HEK293 (cell line): ENCODE results near the gene SLC1A3.

ENCODE experiments used
- CTCF ChIA-PET: fragments of 350-600 bp; formaldehyde crosslinking; extraction: SDS; loops from one replicate; lab custom pipeline; 2021; ENCODE audit warnings: antibody characterized with exemption; lab: Yijun Ruan, JAX
- POLR2A ChIA-PET: fragments of 300-600 bp; formaldehyde crosslinking; extraction: SDS; loops from one replicate; lab custom pipeline; 2020; ENCODE audit warnings: antibody characterized with exemption, inconsistent platforms; lab: Yijun Ruan, JAX
- H3K27ac ChIP-seq: fragments of 200-500 bp; sonication (Bioruptor generic); 2 replicates; pipeline ENCODE4 v1.5.1; 2014; ENCODE audit warnings: low read depth, low read length, control low read depth, inconsistent platforms; ENCODE audit errors: extremely low read depth
- H3K36me3 ChIP-seq, 2 experiments: fragments of 200-500 bp in 1 of 2; sonication (Bioruptor generic) in 1 of 2; 1 replicate in 1 of 2; 2 replicates in 1 of 2; pipeline ENCODE4 v1.5.1; 2014 to 2017; ENCODE audit warnings: inconsistent platforms in 2 of 2, low read length in 2 of 2; ENCODE audit not compliant: control insufficient read depth in 2 of 2, insufficient read depth in 1 of 2
- H3K4me1 ChIP-seq: fragments of 200-500 bp; sonication (Bioruptor generic); 2 replicates; pipeline ENCODE4 v1.5.1; 2014; ENCODE audit warnings: mild to moderate bottlenecking, low read length, inconsistent platforms; ENCODE audit not compliant: control insufficient read depth, insufficient read depth
- H3K4me3 ChIP-seq: 2 replicates; pipeline ENCODE4 v1.5.1; 2011; ENCODE audit warnings: low read depth, mild to moderate bottlenecking, control low read depth, low read length, moderate library complexity
- H3K9me3 ChIP-seq: fragments of 200-500 bp; sonication (Bioruptor generic); 2 replicates; pipeline ENCODE4 v1.5.1; 2014; ENCODE audit warnings: low read depth, low read length, inconsistent platforms; ENCODE audit not compliant: control insufficient read depth, insufficient read depth
- BCL11B ChIP-seq: fragments of 450-650 bp; formaldehyde crosslinking; IDR thresholded peaks from 2 replicates; pipeline ENCODE4 v1.5.1; 2016; ENCODE audit warnings: low read depth, missing biosample characterization, missing genetic modification characterization
- FEZF1 ChIP-seq: fragments of 450-650 bp; formaldehyde crosslinking; IDR thresholded peaks from 2 replicates; pipeline ENCODE4 v1.5.1; 2016; ENCODE audit warnings: missing biosample characterization, missing genetic modification characterization
- KLF8 ChIP-seq: fragments of 450-650 bp; formaldehyde crosslinking; IDR thresholded peaks from 2 replicates; pipeline ENCODE4 v1.5.1; 2016; ENCODE audit warnings: missing biosample characterization, missing genetic modification characterization
- PRDM6 ChIP-seq: fragments of 450-650 bp; formaldehyde crosslinking; IDR thresholded peaks from 2 replicates; pipeline ENCODE4 v1.5.1; 2017; ENCODE audit warnings: missing biosample characterization, missing genetic modification characterization
- SCRT1 ChIP-seq: fragments of 450-650 bp; formaldehyde crosslinking; IDR thresholded peaks from 2 replicates; pipeline ENCODE4 v1.5.1; 2016; ENCODE audit warnings: missing biosample characterization, missing genetic modification characterization, borderline replicate concordance
- SCRT2 ChIP-seq: fragments of 450-650 bp; formaldehyde crosslinking; IDR thresholded peaks from 2 replicates; pipeline ENCODE4 v1.5.1; 2016; ENCODE audit warnings: missing biosample characterization, missing genetic modification characterization
- ZFP37 ChIP-seq: fragments of 450-650 bp; formaldehyde crosslinking; IDR thresholded peaks from 2 replicates; pipeline ENCODE4 v1.5.1; 2016; ENCODE audit warnings: missing biosample characterization, missing genetic modification characterization
- ZFP69B ChIP-seq: fragments of 450-650 bp; formaldehyde crosslinking; IDR thresholded peaks from 2 replicates; pipeline ENCODE4 v1.5.1; 2016; ENCODE audit warnings: missing biosample characterization, missing genetic modification characterization
- ZNF148 ChIP-seq: fragments of 450-650 bp; formaldehyde crosslinking; IDR thresholded peaks from 2 replicates; pipeline ENCODE4 v1.5.0; 2017; ENCODE audit warnings: missing biosample characterization, missing genetic modification characterization, borderline replicate concordance
- ZNF221 ChIP-seq: fragments of 450-650 bp; formaldehyde crosslinking; IDR thresholded peaks from 2 replicates; pipeline ENCODE4 v1.5.1; 2017; ENCODE audit warnings: missing biosample characterization, missing genetic modification characterization, borderline replicate concordance
- ZNF292 ChIP-seq: fragments of 450-650 bp; formaldehyde crosslinking; IDR thresholded peaks from 2 replicates; pipeline ENCODE4 v1.5.1; 2016; ENCODE audit warnings: low read depth, missing biosample characterization, missing genetic modification characterization, borderline replicate concordance
- ZNF449 ChIP-seq: fragments of 450-650 bp; formaldehyde crosslinking; IDR thresholded peaks from 2 replicates; pipeline ENCODE4 v1.5.1; 2017; ENCODE audit warnings: missing biosample characterization, mild to moderate bottlenecking, missing genetic modification characterization, moderate library complexity
- ZNF670 ChIP-seq: fragments of 450-650 bp; formaldehyde crosslinking; IDR thresholded peaks from 2 replicates; pipeline ENCODE4 v1.5.1; 2016; ENCODE audit warnings: missing biosample characterization, missing genetic modification characterization, low read depth
- ZNF791 ChIP-seq: fragments of 450-650 bp; formaldehyde crosslinking; IDR thresholded peaks from 2 replicates; pipeline ENCODE4 v1.5.1; 2016; ENCODE audit warnings: missing biosample characterization, missing genetic modification characterization
- TF ChIP-seq, protein P1 (sequence below): fragments of 450-650 bp; formaldehyde crosslinking; IDR thresholded peaks from 2 replicates; pipeline ENCODE4 v1.5.1; 2016; ENCODE audit warnings: missing biosample characterization, missing genetic modification characterization

The SLC1A3 gene

DNA sequence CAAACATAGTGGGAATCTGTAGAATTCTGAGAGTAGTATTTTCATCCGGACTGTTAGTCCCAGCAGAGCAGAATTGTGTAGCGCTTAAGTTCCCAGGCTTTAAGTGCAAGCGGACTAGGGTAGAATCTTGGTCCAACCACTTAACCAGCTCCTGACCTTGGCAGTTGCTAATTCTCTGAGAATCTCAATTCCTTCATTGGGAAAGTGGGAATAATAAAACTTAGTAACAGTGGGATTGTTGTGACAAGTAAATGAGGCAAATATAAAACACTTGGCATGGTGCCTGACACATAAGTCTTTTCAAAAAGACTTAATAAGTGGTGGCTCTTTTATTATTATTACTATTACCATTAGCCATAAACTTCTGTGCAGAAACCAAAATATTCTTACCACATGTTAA lies 8.4 kb upstream of the SLC1A3 start:
- no peak overlapping the region for H3K27ac ChIP-seq
- ChIA-PET POLR2A (no interaction called here), CTCF (interaction anchor here (1.1 kb wide), 1 partner anchor 181 kb away, joined by 4 read pairs; no protein-coding TSS in a partner anchor)
- H3K9me3 ChIP-seq = no peaks in the 10 kb centered on the region
- H3K4me3 ChIP-seq = no peak overlapping the region
- no peak for TF ChIP-seq ZNF670 (tag by site-specific recombination)
- TF ChIP-seq ZNF221 (tag by site-specific recombination) = no peak
- no peak for TF ChIP-seq SCRT2 (tag by site-specific recombination)
- TF ChIP-seq ZNF791 (tag by site-specific recombination) = no peak
- TF ChIP-seq ZNF449 (tag by site-specific recombination) = no peak
- TF ChIP-seq ZFP37 (tag by site-specific recombination) = no peak
- TF ChIP-seq ZNF292 (tag by site-specific recombination) = no peak
- TF ChIP-seq PRDM6 (tag by site-specific recombination) = peak; percentile 65
- TF ChIP-seq SCRT1 (tag by site-specific recombination) = no peak
- no peak for TF ChIP-seq ZFP69B (tag by site-specific recombination)
- peak; percentile 48; the same call in 1 of the 2 replicates for TF ChIP-seq FEZF1 (tag by site-specific recombination)
- no peak for TF ChIP-seq BCL11B (tag by site-specific recombination)
- no peak for TF ChIP-seq ZNF148 (tag by site-specific recombination)
- TF ChIP-seq, protein P1, sequence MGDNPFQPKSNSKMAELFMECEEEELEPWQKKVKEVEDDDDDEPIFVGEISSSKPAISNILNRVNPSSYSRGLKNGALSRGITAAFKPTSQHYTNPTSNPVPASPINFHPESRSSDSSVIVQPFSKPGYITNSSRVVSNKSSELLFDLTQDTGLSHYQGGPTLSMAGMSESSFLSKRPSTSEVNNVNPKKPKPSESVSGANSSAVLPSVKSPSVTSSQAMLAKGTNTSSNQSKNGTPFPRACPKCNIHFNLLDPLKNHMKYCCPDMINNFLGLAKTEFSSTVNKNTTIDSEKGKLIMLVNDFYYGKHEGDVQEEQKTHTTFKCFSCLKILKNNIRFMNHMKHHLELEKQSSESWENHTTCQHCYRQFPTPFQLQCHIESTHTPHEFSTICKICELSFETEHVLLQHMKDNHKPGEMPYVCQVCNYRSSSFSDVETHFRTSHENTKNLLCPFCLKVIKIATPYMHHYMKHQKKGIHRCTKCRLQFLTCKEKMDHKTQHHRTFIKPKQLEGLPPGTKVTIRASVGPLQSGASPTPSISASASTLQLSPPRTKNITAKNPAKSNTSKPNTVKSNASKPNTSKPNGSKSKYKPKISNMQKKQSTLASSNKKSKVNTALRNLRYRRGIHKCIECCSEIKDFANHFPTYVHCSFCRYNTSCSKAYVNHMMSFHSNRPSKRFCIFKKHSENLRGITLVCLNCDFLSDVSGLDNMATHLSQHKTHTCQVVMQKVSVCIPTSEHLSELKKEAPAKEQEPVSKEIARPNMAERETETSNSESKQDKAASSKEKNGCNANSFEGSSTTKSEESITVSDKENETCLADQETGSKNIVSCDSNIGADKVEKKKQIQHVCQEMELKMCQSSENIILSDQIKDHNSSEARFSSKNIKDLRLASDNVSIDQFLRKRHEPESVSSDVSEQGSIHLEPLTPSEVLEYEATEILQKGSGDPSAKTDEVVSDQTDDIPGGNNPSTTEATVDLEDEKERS (tag by site-specific recombination) = no peak
- H3K4me1 ChIP-seq = 0 out of 2 replicates have a peak, but pooled peaks cover under 1% of the 10 kb centered on the region
- H3K36me3 ChIP-seq = no peaks in the 10 kb centered on the region

DNA sequence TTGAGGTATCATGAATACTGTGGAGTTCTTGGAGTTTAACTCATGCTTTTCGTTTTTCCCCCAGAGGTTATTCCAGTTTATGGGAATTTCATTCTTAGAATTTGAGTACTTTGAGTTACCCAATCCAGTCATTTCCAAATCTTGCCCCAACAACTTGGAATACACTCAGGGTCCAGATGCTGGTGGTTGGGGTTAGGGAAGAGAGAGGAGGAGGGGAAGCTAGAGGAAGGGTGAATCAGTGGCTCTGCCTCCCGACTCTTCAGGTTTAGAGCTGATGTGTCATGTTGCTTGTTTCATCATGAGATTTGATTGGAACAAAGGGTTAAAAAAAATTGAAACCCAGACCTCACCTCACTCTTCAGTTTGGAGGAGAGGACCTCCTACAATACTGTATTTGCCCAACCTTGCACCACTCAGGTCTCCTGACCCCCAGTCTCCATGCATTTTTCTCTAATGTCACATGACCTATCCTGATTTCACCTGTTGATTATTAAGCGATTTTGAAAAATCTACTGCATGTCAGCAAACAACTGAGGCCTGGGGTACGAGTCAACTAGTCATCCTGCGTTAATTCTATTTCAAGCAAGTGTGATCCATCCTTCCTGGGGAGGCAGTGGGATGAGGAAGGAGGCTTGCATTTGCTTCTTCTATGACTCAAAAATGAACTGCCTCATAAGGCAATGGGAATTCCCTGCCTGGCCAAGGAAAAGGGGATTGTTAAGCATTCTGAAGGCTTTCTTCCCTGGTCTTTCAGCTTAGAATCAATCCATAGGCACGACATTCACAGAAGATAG lies 6.2 kb upstream of the SLC1A3 start:
- Histone ChIP-seq H3K9me3 (no peaks in the 10 kb centered on the region), H3K36me3 (no peaks in the 10 kb centered on the region), H3K4me1 (0 out of 2 replicates have a peak, but pooled peaks cover 2% of the 10 kb centered on the region), H3K4me3 (no peak overlapping the region), H3K27ac (no peak overlapping the region)
- ChIA-PET POLR2A (no interaction called here), CTCF (interaction anchor here (0.8 to 3.7 kb wide), 4 partner anchors 9 to 397 kb away, joined by 3 to 14 read pairs (median 4); no protein-coding TSS in a partner anchor)
- no peak for TF ChIP-seq KLF8 (tag by site-specific recombination)
- TF ChIP-seq SCRT1 (tag by site-specific recombination) = peak; percentile 75
- TF ChIP-seq SCRT2 (tag by site-specific recombination) = peak; percentile 92
